ENCODE data around the gene HIP1R.

The HIP1R gene

DNA sequence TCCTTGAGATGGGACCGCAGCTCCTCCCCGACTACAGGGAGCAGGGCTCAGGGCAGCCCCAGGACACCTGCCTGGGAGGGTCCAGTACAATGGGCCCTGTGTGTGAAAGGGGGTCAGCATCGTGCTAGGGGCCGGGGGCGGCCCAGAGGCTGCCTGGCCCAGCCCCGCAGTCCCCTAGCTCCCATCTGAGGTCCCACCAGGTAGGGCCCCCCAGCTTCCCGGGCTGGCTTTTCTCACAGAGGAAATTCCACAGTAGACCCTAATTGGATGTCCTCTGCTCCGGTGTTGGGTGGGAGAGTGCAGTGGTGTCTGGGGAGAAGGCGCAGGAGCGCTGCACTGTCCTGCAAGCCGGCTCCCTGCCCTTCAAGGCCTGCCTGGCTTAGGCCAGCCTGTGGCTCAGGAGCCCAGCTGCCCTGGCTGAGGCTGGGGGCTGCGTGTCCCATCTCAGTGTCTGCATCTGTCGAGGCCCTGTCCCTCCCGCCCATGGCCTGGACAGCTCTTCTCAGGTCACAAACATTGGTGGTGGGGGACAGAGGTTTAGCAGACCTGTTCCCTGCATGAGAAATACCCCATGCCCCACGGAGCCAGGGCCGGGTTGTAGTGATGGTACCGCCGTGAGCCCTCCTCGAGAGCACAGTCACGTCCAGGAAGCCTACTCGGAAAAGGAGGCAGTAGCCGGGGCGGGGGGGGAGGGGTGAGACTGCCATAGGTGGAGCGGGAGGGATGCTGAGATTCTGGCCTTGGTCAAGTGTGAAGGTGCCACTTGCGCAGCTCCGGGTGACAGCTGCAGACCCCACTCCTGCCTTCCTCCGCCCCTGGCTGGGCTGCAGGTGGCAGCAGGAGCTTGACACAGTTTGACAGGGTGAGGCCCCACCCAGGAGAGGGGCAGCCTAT is 11.6 kb downstream of the HIP1R start:
- H2AFZ ChIP-seq (ENCODE audit: low read depth), result no peak overlapping the region
- no peak overlapping the region for H3K9ac ChIP-seq
- no peak overlapping the region for H3K4me3 ChIP-seq (IDR thresholded peaks at IDR 0.05; ENCODE audit: insufficient read depth, low read depth, low read length)
- no peaks in the 10 kb centered on the region for H3K36me3 ChIP-seq (ENCODE audit: insufficient read depth)
- no peak overlapping the region for H3K4me2 ChIP-seq
- no peak overlapping the region for H3K27ac ChIP-seq
- H3K79me2 ChIP-seq (ENCODE audit: insufficient read depth, low read depth), result no peaks in the 10 kb centered on the region
- TF ChIP-seq, protein P1, sequence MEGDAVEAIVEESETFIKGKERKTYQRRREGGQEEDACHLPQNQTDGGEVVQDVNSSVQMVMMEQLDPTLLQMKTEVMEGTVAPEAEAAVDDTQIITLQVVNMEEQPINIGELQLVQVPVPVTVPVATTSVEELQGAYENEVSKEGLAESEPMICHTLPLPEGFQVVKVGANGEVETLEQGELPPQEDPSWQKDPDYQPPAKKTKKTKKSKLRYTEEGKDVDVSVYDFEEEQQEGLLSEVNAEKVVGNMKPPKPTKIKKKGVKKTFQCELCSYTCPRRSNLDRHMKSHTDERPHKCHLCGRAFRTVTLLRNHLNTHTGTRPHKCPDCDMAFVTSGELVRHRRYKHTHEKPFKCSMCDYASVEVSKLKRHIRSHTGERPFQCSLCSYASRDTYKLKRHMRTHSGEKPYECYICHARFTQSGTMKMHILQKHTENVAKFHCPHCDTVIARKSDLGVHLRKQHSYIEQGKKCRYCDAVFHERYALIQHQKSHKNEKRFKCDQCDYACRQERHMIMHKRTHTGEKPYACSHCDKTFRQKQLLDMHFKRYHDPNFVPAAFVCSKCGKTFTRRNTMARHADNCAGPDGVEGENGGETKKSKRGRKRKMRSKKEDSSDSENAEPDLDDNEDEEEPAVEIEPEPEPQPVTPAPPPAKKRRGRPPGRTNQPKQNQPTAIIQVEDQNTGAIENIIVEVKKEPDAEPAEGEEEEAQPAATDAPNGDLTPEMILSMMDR (conservative IDR thresholded peaks at IDR 0.05; ENCODE audit: low read depth, low read length), result no peak
- H3K27me3 ChIP-seq (ENCODE audit: insufficient read depth, low read depth), result no peaks in the 10 kb centered on the region
- no peaks in the 10 kb centered on the region for H4K20me1 ChIP-seq (ENCODE audit: insufficient read depth)
- no peaks in the 10 kb centered on the region for H3K4me1 ChIP-seq (ENCODE audit: low read depth, poor library complexity, severe bottlenecking)

DNA sequence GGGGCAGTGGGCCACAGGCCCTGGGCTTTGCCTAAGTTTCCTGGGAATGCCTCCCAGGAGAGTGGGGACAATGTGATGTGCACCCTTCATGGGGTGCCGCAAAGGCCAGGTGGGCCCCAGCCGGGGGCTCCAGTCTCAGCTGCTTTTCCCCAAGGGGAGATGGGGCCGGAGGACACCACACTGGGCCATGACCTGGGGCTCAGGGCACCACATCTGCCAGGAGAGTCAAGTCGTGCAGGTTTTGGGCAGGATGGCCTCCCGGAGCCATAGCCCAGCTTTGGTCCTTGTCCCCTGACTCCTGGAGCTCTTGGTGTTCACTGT is 12.2 kb downstream of the HIP1R start:
- Histone ChIP-seq H2AFZ (ENCODE audit: low read depth) (no peak overlapping the region), H3K4me2 (no peak overlapping the region), H3K36me3 (ENCODE audit: insufficient read depth) (no peaks in the 10 kb centered on the region), H3K27ac (no peak overlapping the region), H3K27me3 (ENCODE audit: insufficient read depth, low read depth) (no peaks in the 10 kb centered on the region), H3K4me3 (IDR thresholded peaks at IDR 0.05; ENCODE audit: insufficient read depth, low read depth, low read length) (no peak overlapping the region), H3K9ac (no peak overlapping the region), H4K20me1 (ENCODE audit: insufficient read depth) (no peaks in the 10 kb centered on the region), H3K4me1 (ENCODE audit: low read depth, poor library complexity, severe bottlenecking) (no peaks in the 10 kb centered on the region), H3K79me2 (ENCODE audit: insufficient read depth, low read depth) (no peaks in the 10 kb centered on the region)
- TF ChIP-seq, protein P1 (conservative IDR thresholded peaks at IDR 0.05; ENCODE audit: low read depth, low read length), result no peak

DNA sequence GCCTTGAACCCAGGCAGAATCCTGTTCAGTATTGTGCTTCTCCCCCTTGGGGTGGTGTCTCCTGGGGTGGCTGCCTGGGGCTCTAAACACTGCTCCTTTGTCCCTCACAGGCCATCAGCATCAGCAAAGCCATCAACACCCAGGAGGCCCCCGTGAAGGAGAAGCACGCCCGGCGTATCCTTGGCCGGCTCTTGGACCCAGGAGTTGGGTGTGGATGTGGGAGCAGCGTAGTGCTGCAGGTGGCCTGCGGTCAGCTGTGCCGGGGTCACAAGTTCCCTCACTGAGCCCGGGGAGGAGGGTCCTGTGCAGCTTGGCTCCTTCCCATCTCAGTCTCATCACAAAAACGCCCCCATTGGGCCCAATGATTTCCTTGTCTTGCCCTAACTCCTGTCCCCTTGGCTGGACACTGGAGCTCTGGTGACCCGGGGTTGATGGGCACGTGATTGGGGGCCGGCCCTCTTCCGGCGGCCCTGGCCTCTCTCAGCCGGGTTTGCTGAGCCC is 12.7 kb downstream of the HIP1R start:
- TF ChIP-seq, protein P1 (conservative IDR thresholded peaks at IDR 0.05; ENCODE audit: low read depth, low read length), result no peak
- Histone ChIP-seq H3K79me2 (ENCODE audit: insufficient read depth, low read depth) (no peaks in the 10 kb centered on the region), H3K9ac (no peak overlapping the region), H3K4me1 (ENCODE audit: low read depth, poor library complexity, severe bottlenecking) (no peaks in the 10 kb centered on the region), H3K27ac (no peak overlapping the region), H4K20me1 (ENCODE audit: insufficient read depth) (no peaks in the 10 kb centered on the region), H2AFZ (ENCODE audit: low read depth) (no peak overlapping the region), H3K4me2 (no peak overlapping the region), H3K4me3 (IDR thresholded peaks at IDR 0.05; ENCODE audit: insufficient read depth, low read depth, low read length) (no peak overlapping the region), H3K27me3 (ENCODE audit: insufficient read depth, low read depth) (no peaks in the 10 kb centered on the region), H3K36me3 (ENCODE audit: insufficient read depth) (no peaks in the 10 kb centered on the region)

DNA sequence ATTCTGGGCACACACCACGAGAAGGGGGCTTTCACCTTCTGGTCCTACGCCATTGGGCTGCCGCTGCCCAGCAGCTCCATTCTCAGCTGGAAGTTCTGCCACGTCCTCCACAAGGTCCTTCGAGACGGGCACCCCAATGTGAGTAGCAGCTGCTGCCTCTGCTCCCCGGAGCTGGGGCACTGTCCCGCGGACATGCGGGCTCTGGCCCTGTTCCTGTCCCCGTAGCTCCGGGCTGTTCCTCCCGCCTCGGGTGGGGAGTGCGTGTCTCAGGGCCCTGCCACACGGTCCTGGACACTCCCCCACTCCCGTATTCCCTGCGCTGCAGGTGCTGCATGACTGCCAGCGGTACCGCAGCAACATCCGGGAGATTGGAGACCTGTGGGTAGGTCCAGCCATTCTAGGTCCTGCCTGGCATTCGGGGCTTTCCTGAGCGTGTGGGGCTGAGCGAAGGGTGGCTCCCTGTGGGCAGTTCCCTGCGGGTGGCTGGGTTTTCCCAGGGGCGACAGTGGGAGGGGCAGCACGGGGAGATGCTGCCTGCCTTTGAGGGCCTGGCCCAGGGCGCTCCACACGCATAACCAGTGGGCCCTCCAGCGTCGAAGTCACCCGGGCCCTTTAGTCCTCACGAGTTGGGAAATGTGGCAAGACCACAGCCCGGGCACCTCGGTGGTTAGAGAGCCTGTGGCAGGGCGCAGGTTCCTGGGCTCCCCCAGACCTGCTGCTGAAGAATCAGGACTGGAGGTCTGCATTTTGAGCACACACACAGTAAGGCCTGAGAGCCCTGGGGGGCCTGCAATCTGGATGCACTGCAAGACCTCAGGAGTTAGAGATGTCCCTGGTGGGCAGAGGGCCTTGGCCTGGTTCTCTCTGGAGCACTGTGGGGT is 13.5 kb downstream of the HIP1R start:
- Histone ChIP-seq H3K4me3 (IDR thresholded peaks at IDR 0.05; ENCODE audit: insufficient read depth, low read depth, low read length) (no peak overlapping the region), H3K27me3 (ENCODE audit: insufficient read depth, low read depth) (no peaks in the 10 kb centered on the region), H3K4me2 (no peak overlapping the region), H2AFZ (ENCODE audit: low read depth) (no peak overlapping the region), H3K27ac (no peak overlapping the region), H3K36me3 (ENCODE audit: insufficient read depth) (no peaks in the 10 kb centered on the region), H3K9ac (no peak overlapping the region), H3K4me1 (ENCODE audit: low read depth, poor library complexity, severe bottlenecking) (no peaks in the 10 kb centered on the region), H3K79me2 (ENCODE audit: insufficient read depth, low read depth) (no peaks in the 10 kb centered on the region), H4K20me1 (ENCODE audit: insufficient read depth) (no peaks in the 10 kb centered on the region)
- TF ChIP-seq, protein P1 (conservative IDR thresholded peaks at IDR 0.05; ENCODE audit: low read depth, low read length), result no peak
